ENCODE data around the gene PRKN. TPM values are rescaled to one million over a fixed set of nuclear protein-coding genes. Genes with fewer than 3 reads are reported as not detected.
"Not testable (repeated sequence)": the region's sequence is repeated elsewhere in the genome, so short reads cannot be mapped to it uniquely, and the experiment has no call there.

Gene PRKN
- polyA plus RNA-seq, 3 donors, result 0.41 to 16.8 (median 2.1) TPM

- 33 to 78% (median 60%) methylated on average over 2 of the region's 2 CpGs for WGBS, 3 donors
- H3K27ac ChIP-seq (ENCODE audit: low read depth, low read length), result no peak overlapping the region
These were observed 1408.3 kb downstream of the PRKN start for GRCh38 chr6:161319231-161319630.

GRCh38 chr6:161318456-161318855, 1409.1 kb downstream of the PRKN start:
- no peak overlapping the region for H3K27ac ChIP-seq (ENCODE audit: low read depth, low read length)
- WGBS, 3 donors, result 56 to 86% (median 82%) methylated on average over 6 of the region's 6 CpGs

GRCh38 chr6:161316531-161316930, 1411.0 kb downstream of the PRKN start:
- WGBS, 3 donors, result 91 to 99% (median 96%) methylated on average over 3 of the region's 3 CpGs
- no peak overlapping the region for H3K27ac ChIP-seq (ENCODE audit: low read depth, low read length)

- WGBS, 3 donors, result 86 to 90% (median 88%) methylated on average over 15 of the region's 15 CpGs
- H3K27ac ChIP-seq (ENCODE audit: low read depth, low read length), result not testable (repeated sequence)
These were observed 1412.2 kb downstream of the PRKN start for GRCh38 chr6:161315246-161315917.

GRCh38 chr6:161314541-161315245, 1412.9 kb downstream of the PRKN start:
- 91 to 93% (median 92%) methylated on average over 20 of the region's 20 CpGs for WGBS, 3 donors
- H3K27ac ChIP-seq (ENCODE audit: low read depth, low read length), result not testable (repeated sequence)

GRCh38 chr6:161313940-161314509, 1413.5 kb downstream of the PRKN start:
- 83 to 92% (median 89%) methylated on average over 6 of the region's 6 CpGs for WGBS, 3 donors

GRCh38 chr6:161313475-161313874, 1414.1 kb downstream of the PRKN start:
- H3K27ac ChIP-seq (ENCODE audit: low read depth, low read length), result not testable (repeated sequence)
- 56 to 57% (median 57%) methylated on average over 3 of the region's 3 CpGs for WGBS, 3 donors

More at GRCh38 chr6:161313940-161314509, 1413.5 kb downstream of the PRKN start:
- no peak overlapping the region for H3K27ac ChIP-seq (ENCODE audit: low read depth, low read length)

GRCh38 chr6:161309774-161310173, 1417.8 kb downstream of the PRKN start:
- not testable (repeated sequence) for H3K27ac ChIP-seq (ENCODE audit: low read depth, low read length)
- WGBS, 3 donors, result 80 to 88% (median 85%) methylated on average over 7 of the region's 7 CpGs

GRCh38 chr6:161308075-161308655, 1419.4 kb downstream of the PRKN start:
- WGBS, 3 donors, result 81 to 93% (median 84%) methylated on average over 10 of the region's 10 CpGs
- H3K27ac ChIP-seq (ENCODE audit: low read depth, low read length), result no peak overlapping the region

GRCh38 chr6:161305860-161306259, 1421.7 kb downstream of the PRKN start:
- no peak overlapping the region for H3K27ac ChIP-seq (ENCODE audit: low read depth, low read length)
- WGBS, 3 donors, result 63 to 79% (median 76%) methylated on average over 4 of the region's 4 CpGs

GRCh38 chr6:161303628-161304340, 1423.8 kb downstream of the PRKN start:
- WGBS, 3 donors, result 92 to 98% (median 95%) methylated on average over 16 of the region's 16 CpGs
- no peak overlapping the region for H3K27ac ChIP-seq (ENCODE audit: low read depth, low read length)

GRCh38 chr6:161302949-161303348, 1424.6 kb downstream of the PRKN start:
- 87 to 92% (median 91%) methylated on average over 6 of the region's 6 CpGs for WGBS, 3 donors
- no peak overlapping the region for H3K27ac ChIP-seq (ENCODE audit: low read depth, low read length)

- 48 to 61% (median 59%) methylated on average over 2 of the region's 2 CpGs for WGBS, 3 donors
- no peak overlapping the region for H3K27ac ChIP-seq (ENCODE audit: low read depth, low read length)
These were observed 1426.2 kb downstream of the PRKN start for GRCh38 chr6:161301338-161301737.

- H3K27ac ChIP-seq (ENCODE audit: low read depth, low read length), result no peak overlapping the region
These were observed 1426.7 kb downstream of the PRKN start for GRCh38 chr6:161300823-161301222.

- H3K27ac ChIP-seq (ENCODE audit: low read depth, low read length), result no peak overlapping the region
- WGBS, 3 donors, result 85 to 95% (median 93%) methylated on average over 4 of the region's 4 CpGs
These were observed 1427.8 kb downstream of the PRKN start for GRCh38 chr6:161299726-161300125.

Data from adipose tissue (tissue), 3 donors.